Caki2 (cell line): Measurements from ENCODE around the gene SLC1A5. TPM values are rescaled to one million over a fixed set of nuclear protein-coding genes. Genes with fewer than 3 reads are reported as not detected.

Experiments
- DNase-seq: peaks from one replicate; pipeline ENCODE4 v3.0.0-alpha.2; 2015; ENCODE audit warnings: low read depth
- in situ Hi-C: cut with HindIII; loops from 2 replicates; pipeline ENCODE4 v1.10.0; 2016; ENCODE audit warnings: low sequenced_read_pairs, low pct_unique_long_range_greater_than_20kb, mixed read lengths
- total RNA-seq: library from RNA; depleted of rRNA; stranded (reverse); fragments of >200 nt; shearing (Covaris generic); gene quantifications from 2 replicates; pipeline ENCODE4 v1.2.3, GENCODE V29; 2014; ENCODE audit warnings: low replicate concordance; rRNA removed

Gene SLC1A5
- total RNA-seq, 1 experiment from 2014 or later = 274 TPM

DNA sequence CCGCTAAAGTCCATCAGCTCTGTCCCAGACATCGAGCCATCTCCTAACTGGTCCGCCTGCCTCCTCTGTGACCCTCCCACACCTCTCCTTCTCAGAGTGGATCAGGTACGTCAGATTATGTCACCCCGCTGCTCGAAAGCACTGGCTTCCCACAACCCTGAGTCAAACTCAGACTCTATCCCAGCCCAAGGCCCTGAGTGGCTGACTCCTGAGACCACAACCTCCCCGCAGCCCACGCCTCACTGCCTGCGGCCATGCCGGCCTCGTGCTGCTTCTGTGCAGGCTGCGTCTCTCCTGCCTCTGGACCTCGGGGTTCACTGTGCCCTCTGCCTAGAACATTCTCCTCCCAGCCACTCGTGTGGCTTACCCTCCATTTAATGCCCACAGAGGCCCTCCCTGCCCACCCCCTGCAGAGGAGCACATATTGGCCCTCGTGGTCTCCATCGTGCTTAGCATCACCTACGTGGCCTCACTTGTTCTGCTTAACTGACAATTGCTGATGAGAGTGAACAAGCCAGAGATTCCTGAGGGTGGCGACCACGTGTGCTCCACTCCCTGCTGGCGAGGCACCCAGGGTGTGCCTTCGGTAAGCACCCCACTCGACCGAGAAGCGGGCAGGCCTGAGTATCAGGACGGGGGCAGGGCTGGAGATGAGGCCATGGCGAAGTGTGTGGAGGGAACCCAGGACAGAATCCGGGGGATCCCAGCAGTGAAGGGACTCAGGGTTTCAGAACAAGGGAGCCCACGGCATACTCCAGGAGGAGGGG is 56.0 kb downstream of the SLC1A5 start:
- DNase-seq = no peak
- in situ Hi-C loops = no loop called here

DNA sequence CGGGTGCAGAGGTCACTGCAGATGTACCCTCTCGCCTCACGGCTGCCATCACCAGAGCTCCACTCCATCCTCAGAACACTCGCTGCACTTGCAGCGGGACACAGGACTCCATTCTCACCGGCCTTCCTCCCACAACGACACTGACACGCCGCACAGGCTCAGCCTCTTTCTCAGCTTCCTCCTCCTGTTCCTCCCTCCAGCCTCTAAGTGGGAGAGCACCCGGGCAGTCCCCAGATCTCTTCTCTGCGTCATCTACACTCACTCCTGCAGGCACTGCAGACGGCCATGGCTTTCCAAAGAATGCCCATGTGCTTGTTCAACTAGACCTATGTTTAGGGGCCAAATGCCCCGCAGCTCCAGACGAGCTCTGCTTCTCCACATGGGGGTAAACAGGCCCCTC is 56.8 kb downstream of the SLC1A5 start:
- no peak for DNase-seq
- in situ Hi-C loops = no loop called here

DNA sequence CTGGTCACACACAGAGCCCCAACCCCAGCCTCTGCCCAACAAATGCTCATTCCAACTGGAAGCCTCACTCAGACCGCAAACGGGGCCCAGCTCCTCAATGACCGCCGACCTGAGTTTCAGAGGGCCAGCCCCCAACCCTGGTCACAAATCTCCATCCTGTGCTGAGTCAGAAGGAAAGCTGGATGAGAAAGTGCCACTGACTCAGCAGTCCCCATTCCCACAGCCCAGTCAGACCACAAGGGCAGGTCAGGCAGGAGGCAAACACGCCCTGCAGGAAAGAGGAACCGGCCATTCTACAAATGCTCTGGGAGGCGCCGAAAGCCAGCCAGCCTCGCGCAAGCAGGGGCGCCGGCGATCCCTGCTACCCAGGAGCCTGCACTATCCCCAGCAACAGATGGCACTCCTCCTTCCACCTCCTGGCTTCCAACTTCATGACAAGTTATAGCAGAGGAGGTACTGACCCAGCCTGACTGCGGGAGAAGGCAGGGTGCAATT is 57.3 kb downstream of the SLC1A5 start:
- in situ Hi-C loops = no loop called here
- DNase-seq = peak; percentile 86

DNA sequence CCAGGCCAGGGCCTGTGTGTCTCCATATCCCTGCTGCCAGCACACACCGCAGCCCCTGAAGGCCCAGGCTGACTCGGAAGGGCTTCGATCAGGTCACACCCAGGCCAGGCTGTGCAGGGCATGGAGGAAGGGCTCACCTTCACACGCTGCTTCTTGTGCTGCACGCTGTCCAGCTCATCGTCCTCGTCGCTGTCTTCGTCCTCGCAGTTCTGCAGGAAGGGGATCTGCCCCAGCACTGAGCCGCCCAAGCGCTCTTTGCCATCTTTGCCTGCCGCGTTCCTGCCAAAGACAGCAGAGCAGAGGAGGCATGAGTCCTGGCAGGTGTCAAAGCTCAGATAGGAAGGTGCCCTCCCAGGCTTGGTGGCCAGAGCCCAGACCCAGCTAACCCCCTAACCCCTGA is 57.8 kb downstream of the SLC1A5 start:
- in situ Hi-C loops = no loop called here

DNA sequence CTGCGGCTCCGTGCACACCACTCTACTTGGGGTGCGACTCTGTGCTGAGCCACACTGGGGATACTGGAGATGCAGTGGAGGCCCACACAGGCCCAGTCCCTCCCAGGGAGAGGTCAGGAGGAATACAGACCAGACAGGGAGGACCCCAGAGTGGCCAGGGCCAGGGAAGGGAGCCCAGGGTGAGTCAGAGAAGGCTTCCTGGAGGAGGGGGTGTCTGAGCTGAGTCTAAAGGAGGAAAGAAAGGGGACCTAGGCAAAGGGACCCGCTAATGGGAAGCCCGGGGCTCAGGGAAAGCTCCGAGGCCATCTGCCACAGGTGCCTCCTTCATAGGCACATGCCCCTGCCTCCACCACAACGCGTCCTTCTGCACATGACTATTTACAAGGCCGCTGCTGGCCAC is 58.2 kb downstream of the SLC1A5 start:
- in situ Hi-C loops = no loop called here
- DNase-seq = no peak

More for the DNA sequence above, 57.8 kb downstream of the SLC1A5 start:
- no peak for DNase-seq

DNA sequence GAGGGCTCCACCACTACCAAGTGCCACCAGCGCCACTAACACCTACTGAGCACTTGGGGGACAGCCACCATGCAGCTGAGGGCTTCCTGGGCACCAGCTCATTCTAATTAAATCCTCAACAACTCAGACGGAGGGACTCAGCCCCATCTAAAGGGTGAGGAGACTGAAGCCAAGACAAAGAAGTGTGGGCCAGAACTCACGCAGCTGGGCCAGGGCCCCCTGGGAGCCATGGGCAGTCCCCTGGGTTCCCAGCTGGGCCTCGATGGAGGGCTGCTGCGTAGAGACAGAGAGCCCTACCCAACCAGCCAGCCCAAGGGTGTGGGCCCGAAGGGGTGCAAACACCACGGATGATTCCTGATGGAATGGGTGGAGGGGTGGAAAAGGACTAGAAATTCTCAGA is 58.7 kb downstream of the SLC1A5 start:
- in situ Hi-C loops = no loop called here

DNA sequence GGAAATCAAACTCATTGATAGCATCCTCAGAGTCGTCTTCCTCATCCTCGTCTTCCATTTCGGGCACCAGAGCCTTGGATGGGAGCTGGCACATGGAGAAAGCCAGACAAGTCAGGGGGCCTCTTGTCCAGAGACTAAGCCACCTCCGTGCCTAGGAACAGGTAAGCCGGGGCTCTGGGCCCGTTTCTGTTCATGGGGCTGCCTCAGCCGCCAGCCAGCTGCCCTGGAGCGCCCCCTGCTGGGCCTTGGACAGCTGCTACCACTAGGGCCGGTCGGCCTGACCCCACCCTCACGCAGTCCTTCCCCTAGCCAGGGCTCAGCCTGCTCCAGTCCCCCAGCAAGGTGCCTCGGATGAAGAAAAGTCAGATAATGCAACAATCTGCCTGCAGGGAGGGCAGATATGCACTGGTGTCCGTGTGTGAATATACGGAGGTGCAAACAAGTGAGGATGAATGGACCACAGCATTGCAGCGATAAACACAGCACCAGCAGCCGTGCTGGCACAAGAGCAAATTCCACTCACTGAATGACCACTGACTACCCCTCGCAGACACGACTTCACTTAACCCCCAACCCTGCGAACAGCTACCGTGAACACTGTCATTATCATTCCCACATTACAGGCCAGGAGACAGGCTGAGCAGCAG is 59.6 kb downstream of the SLC1A5 start:
- no peak for DNase-seq
- in situ Hi-C loops = no loop called here

More for the DNA sequence above, 58.7 kb downstream of the SLC1A5 start:
- no peak for DNase-seq

DNA sequence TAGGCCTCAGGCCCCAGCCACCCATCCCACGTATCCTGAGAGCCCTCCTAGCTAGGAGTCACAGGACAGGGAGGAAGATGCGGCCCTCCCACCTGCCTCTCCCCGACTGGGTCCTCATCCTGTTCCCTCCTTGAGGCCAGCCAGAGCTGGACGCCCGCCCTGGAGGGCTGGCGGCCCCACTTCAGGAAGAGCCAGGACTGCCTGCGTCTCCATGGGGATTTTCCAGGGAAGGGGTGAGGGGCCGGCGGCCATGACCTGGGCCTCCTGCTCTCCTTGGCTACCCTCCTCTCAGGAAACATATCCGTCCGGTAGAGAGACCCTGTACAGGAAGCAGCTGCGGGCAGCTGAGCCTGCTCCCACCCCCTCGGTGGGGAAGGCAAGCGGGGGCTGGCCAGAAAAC is 60.2 kb downstream of the SLC1A5 start:
- in situ Hi-C loops = no loop called here
- no peak for DNase-seq

DNA sequence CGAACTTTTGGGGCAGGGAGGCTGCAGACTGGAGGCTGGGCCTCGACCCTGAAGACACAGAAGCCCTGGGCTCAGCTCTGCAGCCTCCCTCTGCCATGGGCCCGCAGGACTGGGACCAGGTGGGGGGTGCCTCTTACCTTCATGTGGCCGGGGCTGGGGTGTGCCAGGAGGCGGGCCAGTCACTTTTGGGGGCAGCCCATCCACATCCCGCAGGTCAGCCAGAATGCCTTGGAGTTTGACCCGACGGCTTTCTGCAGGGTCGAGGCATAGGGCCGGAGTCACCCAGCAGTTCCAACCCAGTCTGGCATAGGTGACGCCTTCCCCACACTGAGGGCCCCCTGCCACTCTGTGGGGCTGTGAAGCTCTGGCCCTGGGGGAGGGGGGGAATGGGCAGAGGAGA is 60.6 kb downstream of the SLC1A5 start:
- no peak for DNase-seq
- in situ Hi-C loops = no loop called here

DNA sequence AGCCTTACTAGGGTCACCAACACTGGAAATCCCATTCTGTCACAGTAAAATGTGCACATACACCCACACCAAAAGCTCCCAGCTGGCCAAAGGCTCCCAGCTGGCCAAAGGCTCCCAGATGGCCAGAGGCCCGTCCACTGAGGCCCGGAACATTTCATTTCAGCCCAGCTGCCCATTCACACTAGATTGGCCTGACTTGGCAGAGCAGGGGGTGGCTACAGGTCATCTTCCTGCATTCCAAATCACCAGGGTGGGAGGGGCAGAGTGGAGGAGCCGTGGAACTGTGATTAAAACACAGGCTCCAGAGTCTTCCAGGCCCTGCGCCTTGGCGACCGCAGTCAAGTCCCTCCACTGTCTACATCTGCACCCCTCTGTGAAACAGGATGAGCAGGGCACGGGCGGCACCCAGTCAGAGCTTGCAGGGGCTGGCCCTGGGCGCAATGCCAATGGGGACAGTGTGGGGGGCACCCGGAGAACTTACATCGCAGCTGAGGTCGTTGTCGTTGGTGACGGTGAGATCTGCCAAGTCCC is 61.4 kb downstream of the SLC1A5 start:
- in situ Hi-C loops = no loop called here
- no peak for DNase-seq

DNA sequence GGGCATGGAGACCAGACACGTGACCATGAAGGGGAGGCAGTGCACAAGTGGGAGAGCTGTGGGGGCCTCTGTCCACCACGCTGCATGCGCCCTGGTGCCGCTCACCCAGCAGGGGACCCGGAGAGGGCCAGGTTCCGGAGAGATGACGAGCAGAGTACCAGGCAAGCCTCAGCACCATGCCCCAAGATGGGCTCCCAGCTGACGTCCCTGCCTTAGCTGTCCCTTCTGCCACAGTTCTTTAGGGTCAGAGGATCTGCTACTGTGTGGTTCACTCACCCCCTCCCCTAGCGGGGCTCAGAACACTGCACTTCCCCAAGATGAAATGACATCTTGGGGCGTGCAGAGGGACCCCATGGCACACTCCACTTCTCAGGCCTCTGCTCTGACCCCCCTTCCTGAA is 61.8 kb downstream of the SLC1A5 start:
- no peak for DNase-seq
- in situ Hi-C loops = no loop called here

DNA sequence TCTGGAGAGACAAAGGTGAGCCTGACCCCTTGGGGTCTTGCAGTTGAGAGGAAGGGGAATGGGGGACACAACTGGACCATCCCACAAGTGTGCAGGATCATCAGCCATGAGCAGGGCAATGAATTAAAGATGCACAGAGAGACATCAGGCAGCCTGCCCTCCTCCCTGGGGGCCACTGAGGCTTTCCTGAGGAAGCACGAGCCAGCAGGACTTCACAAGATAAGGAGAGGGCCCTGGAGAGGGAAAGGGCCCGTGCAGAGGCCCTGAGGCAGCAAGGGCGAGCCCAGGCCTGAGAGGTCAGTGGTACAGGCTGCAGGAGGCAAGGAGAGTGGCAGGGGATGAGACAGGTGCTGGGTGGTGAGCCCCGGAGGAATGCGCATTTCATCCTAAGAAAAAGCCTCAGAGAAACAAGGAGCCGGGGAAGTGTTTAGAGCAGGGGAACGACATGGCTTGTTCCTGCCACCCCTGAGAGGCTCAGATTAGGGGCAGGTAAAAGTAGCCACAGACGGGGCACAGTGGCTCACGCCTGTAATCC is 62.5 kb downstream of the SLC1A5 start:
- no peak for DNase-seq
- in situ Hi-C loops = no loop called here

DNA sequence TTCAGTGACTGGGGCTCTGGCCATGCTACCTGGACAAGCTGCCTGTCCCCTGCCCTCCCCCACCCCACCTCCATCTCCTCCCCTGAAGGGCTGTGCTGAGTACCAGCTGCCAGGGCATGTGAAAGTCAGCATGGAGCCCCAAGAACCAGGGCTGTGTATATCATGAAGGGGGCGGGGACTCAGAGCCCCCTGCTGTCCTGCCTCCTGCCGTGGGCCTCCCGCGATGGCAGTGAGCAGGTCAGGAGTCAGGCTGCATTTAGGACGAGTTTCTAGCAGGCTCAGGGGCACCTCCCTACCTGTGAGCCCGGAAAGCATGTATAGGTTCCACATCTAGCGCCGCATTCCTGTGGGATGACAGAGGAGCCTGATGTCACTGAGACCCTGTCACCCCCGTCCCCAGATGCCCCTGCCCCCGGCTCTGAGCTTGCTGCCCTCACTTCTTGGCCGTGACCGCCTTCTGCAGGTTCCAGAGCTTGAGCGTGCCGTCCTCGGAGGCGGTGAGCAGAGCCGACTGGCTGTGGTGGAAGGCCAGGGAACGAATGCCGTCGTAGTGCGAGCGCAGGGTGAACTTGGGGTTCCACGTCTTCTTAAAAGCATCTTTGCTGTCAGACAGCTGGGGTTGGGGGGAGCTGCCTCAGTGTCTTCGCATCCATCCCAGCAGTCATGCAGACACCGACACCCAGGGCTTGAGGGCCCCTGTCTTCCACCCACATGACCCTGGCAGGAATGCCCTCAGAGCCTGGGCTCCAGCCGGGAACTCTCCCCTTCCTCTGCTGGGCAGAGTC is 63.2 kb downstream of the SLC1A5 start:
- in situ Hi-C loops = no loop called here
- DNase-seq = no peak

Other genes starting within 250 kb of the SLC1A5 start
- gene CALM3, start 187.3 kb downstream of the SLC1A5 start, total RNA-seq = 126 and 145 TPM in 2 replicates
- gene PTGIR, start 163.5 kb downstream of the SLC1A5 start, total RNA-seq = not detected in 2 replicates
- not detected in 2 replicates for gene GNG8, start 152.4 kb downstream of the SLC1A5 start, total RNA-seq
- 0.03 and 1.6 TPM in 2 replicates for gene DACT3, start 127.4 kb downstream of the SLC1A5 start, total RNA-seq
- 17.8 and 18.7 TPM in 2 replicates for gene PRKD2, start 71.5 kb downstream of the SLC1A5 start, total RNA-seq
- 17.6 and 23.7 TPM in 2 replicates for gene FKRP, start 42.5 kb downstream of the SLC1A5 start, total RNA-seq
- gene STRN4, start 42.1 kb downstream of the SLC1A5 start, total RNA-seq = 102 and 131 TPM in 2 replicates
- gene AP2S1, start 62.3 kb upstream of the SLC1A5 start, total RNA-seq = 291 and 329 TPM in 2 replicates
- 15.6 and 19.5 TPM in 2 replicates for gene ARHGAP35, start 72.4 kb upstream of the SLC1A5 start, total RNA-seq
- 2.8 and 3.1 TPM in 2 replicates for gene NPAS1, start 231.2 kb upstream of the SLC1A5 start, total RNA-seq